ENCODE results near the gene POLA2.

GRCh38 chr11:65241134-65241533 lies 20.6 kb upstream of the POLA2 start:
- no peak for TF ChIP-seq POLR2A (IDR thresholded peaks at IDR 0.05)
- TF ChIP-seq EP300 (IDR thresholded peaks at IDR 0.05), result no peak
- TF ChIP-seq CTCF (IDR thresholded peaks at IDR 0.05), result no peak
- TF ChIP-seq POLR2AphosphoS5 (IDR thresholded peaks at IDR 0.05), result no peak

Data from sigmoid colon (tissue), 4 donors.